ENCODE measurements around the gene CYSRT1.

CYSRT1 gene, protein sequence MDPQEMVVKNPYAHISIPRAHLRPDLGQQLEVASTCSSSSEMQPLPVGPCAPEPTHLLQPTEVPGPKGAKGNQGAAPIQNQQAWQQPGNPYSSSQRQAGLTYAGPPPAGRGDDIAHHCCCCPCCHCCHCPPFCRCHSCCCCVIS

DNA sequence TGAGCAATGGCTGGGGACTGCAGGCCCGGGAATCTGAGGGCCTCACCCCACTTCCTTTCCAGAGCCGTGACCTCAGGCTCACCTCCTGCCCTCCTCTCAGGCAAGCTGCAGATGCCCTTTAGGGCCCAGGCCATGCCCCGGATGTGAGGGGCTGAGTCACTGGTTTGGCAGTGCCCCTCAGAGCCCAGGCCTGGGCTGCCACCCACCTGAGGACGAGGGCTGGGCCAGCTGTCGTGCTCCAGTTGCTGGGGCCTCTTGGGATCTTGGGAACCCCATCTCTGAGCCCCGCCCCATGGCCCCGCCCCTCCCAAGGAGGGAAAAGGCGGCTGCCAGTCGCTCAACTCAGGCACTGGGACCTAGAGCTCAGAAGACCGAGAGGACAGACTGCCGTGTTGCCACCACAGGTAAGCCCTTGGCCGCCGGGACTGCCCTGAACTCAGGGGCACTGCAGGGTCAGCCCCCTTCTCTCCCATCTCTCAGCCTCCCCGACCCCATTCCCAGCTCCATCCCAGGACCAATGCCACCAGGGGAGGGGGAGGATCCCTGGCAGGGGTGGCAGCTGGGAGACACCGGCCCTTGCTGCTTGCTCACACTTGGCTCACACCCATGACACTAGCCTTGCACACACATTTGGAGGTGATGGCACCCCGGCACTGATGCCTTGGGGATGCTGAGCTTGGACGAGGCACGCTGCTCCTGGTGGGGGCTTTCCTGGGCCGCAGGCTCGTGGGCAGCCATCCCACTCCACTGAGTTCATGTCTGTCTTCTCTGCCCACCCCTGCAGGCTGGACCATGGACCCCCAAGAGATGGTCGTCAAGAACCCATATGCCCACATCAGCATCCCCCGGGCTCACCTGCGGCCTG is at the start of gene CYSRT1:
Gene CYSRT1 (plus strand): TSS at position 345 of the 865 bp plus-strand sequence. CDS start 448 bp downstream, at position 793.
- no peak for DNase-seq (ENCODE audit: low read depth in 1 of 2, low spot score in 1 of 2)

DNA sequence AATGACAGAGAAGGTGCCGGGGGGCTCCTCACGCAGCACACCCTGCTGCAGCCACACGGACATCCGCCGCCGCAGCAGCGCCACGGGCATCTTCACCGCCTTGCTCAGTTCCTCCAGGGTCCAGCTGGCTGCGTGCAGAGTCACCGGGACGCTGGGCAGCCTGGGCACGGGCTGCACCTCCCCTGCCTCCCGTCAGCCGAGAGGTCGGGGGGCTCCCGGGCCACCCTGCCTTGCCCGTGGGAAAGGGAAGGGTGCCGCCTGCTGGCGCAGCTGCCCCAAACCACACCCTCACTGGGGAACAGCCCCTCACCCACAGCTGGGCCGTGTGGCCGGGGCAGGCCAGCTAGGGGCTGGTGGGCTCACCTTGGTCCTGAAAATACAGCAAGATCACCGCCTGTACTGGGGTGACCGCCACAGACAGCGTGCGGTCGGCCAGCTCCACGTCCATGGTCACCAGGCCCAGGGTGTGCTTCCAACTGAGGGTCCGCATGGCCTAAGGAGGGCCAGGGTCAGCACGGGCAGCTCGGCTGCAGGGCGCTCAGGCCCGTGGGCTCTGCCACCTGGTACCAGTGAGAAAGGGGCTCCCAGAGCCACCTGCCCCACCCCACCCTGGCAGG is 49.5 kb upstream of the CYSRT1 start:
- DNase-seq (ENCODE audit: low read depth in 1 of 2, low spot score in 1 of 2) = no peak

DNA sequence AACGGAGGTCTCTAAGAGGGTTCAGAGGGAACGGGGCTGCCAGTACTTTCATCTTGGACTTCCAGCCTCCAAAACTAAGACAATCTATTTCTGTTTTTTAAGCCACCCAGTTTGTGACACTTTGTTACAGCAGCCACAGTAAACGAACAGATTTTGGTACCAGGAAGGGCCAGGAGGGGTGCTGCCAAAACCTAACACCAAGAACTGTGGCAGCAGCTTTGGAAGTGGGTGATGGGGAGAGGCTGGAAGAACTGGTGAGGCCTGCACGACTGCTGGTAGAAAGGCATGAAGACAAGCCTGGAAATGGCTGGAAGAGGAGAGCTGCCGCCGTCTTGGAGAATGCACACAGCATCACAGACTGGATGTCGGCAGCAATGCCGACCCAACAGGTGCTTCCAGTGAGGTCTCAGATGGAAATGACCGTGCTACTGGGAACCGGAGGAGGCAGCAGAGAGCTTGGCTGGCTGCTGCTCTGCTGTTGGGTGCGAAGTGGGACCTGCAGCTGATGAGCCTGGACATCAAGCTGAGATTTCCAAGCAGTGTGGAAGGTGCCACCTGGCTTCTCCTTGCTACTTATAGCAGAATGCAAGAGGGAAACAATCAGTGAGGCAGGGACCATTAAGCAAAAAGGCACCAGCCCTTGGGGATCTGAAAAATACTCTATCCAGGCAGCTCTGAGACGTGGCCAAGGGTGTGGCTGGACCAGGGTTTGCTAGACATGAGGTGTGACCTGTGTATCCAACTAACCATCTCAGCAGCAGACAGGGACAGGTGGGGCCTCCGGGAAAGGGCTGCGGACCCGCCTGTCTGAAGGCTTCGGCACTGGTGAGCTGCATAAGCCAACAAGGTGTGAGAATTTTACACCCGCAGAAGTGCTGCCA is 48.4 kb upstream of the CYSRT1 start:
- DNase-seq (ENCODE audit: low read depth in 1 of 2, low spot score in 1 of 2) = no peak

DNA sequence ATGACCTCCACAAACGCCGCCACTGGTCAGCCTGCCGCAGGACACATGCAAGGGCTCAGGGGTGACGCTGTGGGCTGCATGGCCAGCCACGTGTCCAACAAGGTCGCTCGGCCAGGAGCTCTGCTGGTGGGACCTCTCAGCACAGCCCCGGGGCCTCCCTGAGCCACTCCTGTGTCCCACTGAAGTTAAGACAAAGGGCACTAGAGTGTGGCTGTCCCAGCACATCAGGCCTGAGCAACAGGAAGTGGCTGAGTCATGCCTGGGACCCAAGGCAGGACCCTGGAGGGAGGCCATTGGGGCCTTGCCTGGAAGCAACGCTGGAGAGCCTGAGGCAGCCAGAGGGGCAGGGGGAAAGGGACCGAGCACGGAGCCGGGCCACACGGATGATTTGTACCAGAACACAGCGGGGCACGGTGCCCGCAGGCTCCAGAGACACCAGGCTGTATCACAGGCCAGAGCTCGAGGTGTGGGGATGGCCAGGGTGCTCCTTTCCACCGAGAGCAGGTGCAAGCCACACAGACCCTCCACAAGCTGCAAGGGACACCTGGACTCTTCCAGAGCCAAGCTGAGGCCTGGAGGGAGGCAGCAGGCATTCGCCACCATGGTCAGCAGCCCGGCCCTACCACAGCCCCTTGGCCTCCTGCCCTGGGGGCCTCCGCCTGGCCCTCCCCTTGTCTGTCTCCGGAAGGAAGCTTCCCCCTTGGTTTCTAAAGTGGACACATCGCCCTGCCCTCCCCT is 46.6 kb upstream of the CYSRT1 start:
- DNase-seq (ENCODE audit: low read depth in 1 of 2, low spot score in 1 of 2) = no peak

DNA sequence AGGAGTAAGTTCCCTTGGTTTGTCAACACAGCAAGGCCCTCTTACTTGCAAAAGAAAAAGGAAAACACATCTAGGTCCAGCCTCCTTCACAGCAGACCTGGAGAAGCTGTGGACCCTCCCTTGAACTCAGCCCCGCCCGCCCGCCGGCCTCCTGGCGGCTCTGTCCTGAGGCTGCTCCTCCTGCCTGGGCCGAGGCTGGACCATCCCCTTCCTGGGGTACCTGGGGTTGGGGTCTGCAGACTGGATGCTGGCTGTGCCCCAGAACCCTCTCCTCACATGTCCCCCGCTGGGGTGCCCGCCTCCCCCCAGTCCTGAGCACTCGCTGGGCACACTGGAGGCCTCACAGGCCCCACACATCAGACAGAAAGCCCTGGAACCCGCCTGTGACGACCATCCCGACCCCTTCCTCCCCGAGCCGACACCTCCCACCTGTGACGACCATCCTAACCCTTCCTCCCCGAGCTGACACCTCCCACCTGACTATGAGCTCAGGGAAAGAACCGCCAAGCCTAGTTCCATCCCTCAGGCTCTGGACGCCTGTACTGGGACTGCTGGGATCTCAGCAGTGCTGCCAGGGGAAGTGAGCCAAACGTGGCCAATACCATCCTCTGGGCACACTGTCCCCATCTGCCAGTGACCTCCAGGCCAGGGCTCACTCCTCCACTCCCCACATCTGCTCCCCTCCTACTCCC is 45.9 kb upstream of the CYSRT1 start:
- no peak for DNase-seq (ENCODE audit: low read depth in 1 of 2, low spot score in 1 of 2)

DNA sequence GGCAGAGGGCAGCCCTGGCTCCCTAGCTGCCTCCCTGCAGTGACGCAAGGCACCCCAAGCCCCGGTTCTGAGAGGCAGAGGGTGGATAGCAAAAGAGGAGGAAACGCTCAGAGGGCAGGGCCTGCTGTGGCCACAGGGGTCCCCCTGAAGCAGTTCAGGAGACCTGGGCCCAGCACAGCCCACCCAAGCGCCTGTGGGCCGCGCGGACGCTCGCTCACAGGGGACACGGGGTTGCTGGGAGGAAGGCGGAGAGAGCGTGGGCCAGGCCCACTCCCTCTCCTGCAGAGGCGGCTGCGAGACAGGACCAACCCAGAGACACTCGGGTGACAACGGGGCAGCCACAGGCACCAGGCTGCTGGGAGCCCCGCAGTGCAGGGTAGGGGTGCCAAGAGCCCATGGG is 45.2 kb upstream of the CYSRT1 start:
- no peak for DNase-seq (ENCODE audit: low read depth in 1 of 2, low spot score in 1 of 2)

DNA sequence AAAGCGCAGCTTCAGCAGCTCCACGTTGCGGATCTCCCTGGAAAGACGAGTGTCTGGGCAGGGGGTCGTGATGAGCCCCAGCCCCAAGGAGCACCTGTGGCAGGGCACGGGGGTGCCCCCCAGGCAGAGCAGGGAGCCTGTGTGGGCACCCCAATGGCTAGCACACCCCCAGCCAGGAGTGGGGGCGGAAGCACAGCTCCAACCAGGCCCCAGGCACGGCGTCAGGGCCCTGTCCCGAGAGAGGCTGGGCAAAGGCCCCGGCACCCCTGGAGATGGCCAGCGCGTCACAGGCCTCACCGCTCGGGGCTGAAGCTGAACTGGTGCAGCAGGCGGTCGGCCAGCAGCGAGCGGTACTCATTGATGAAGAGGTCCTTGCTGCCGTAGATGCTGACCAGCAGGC is 44.5 kb upstream of the CYSRT1 start:
- DNase-seq (ENCODE audit: low read depth in 1 of 2, low spot score in 1 of 2) = no peak

DNA sequence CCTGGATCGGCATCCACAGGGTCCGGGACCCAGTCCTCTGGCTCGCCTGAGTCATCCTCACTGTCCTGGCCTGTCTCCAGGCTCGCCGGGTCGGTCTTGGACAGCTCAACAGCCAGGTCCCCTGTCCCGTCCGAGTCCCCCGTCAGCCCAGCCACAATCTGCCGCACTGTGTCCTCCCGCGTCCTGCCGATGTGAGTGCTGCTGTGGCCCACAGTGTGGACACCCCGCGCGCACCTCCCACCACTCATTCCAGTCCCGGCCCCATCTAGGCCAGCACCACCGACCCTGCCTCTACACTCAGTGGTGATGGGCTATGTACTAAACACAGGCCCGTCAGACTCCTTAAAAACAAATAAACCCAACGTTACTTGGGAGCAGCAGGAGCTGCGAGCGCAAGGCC is 43.3 kb upstream of the CYSRT1 start:
- no peak for DNase-seq (ENCODE audit: low read depth in 1 of 2, low spot score in 1 of 2)

DNA sequence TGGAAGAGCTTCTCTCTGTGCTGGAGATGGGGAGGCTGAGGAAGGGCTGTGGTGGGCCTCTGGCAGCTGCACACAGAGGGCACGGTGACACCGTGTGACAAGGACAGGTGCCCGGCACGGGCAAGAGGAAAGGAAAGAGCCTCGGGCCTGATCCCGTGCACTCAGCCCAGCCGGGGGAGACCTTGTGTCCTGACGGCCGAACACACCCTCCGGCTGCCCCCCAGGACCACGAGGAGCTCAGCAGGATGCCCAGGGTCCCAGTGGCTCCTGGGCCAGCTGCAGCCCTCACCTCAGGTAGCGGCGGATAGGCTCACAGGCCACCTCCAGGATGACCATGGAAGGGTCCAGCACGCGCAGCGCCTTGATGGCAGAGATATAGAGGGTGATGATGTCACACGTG is 42.1 kb upstream of the CYSRT1 start:
- DNase-seq (ENCODE audit: low read depth in 1 of 2, low spot score in 1 of 2) = no peak

DNA sequence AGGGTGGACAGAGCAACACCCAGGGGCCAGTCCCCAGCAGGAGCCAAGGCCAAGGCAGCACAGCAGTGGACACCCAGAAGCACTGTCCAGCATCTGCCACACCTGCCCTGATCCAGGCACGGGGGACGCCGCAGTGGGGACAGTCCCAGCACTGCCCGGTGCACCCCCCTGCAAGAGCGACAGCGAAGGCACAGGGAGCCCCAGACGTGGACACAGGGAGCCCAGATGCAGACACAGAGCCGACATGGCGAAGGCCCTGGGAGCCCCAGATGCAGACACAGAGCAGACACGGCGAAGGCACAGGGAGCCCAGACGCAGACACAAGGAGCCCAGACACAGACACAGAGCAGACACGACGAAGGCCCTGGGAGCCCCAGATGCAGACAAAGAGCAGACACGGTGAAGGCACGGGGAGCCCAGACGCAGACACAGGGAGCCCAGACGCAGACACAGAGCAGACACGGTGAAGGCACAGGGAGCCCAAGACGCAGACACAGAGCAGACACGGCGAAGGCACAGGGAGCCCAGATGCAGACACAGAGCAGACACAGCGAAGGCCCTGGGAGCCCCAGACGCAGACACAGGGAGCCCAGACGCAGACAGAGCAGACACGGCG is 40.9 kb upstream of the CYSRT1 start:
- no peak for DNase-seq (ENCODE audit: low read depth in 1 of 2, low spot score in 1 of 2)

DNA sequence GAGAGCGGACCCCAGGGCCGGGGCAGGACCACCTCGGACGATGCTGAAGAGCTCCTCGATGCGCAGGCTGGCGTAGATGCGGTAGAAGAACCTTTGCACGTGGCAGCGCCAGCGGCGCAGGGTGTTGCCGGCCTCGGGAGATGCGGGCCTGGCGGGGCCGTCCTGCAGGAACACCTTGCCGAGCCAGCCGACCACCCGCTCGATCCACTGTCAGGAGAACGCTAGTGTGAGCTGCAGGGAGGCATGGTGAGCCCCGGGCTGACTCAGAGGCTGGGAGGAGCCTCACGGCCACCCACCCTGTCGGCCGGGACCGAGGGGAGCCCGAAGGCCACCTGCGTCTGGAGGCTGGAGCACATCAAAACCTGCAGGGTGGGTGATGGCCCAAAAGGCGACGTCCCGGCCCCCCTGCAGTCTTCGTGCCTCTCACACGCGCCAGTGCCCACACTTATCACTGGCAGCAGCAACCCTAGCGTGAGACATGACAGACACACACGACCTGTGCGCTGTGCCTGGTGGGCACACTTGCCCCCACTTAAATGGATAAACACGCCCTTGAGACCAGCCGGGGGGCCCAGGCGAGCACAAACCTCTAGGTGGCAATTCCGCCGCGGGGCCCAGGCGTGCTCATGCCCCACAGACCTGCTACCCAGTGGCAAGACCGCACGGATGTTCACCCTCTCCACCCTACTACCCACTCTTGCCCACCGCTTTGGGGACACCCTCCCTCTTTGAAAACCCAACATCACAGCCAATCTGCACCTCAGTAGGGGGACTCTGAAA is 39.9 kb upstream of the CYSRT1 start:
- DNase-seq (ENCODE audit: low read depth in 1 of 2, low spot score in 1 of 2) = no peak

DNA sequence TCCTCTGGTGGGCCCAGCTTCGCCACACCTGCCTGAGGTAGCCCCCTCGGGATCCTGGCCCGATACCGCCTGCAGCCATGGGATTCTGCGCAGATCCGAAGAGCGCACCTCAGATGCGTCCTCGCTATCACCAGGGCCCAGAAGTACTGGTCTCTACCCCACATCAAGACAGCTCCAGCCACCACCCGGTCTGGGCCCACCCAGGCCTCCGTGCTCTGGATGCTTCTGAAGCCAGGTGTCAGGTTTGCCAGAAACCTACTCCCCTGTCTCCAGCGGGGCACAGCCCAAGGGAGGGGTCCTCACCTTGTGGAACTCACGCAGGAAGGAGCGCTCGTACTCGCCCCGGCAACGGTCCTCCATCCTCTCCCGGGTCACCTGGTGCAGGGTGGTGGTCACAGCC is 39.1 kb upstream of the CYSRT1 start:
- no peak for DNase-seq (ENCODE audit: low read depth in 1 of 2, low spot score in 1 of 2)

DNA sequence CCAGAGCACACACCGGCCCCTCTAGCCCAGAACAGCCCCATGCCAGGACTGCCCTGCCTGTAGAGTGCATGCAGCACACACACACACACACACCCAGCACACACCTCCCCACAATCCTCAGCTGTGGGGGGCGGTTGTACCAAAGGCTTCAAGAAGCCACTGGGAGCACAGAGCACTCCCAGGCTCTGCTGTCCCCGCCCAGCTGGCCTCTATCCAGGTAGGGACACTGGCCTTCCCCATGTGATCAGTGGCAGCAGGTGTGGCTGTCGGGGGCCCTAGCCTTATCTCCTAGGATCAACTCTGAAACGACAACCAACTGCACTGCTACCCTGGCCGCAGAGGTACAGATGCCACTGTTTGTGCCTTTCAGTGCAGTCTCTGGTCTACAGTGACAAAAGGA is 38.6 kb upstream of the CYSRT1 start:
- no peak for DNase-seq (ENCODE audit: low read depth in 1 of 2, low spot score in 1 of 2)

DNA sequence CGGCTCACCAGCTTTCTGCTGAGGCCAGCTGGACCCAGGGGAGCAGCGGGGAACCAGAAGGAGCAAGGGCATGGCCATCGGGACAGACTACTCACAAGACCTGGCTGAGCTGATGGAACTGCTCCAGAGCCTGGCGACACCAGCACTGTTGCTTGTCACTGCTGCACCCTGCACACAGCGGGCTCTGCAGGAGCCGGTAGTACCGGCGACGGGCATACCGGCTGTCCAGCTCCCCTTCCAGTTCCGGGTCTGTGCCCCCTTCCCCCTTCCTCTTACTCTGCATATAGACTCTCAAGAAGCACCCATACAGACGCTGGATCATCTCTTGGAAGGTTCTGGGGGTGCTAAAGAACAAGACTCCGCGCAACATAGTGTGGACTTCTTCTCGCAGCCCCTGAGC is 37.6 kb upstream of the CYSRT1 start:
- no peak for DNase-seq (ENCODE audit: low read depth in 1 of 2, low spot score in 1 of 2)

DNA sequence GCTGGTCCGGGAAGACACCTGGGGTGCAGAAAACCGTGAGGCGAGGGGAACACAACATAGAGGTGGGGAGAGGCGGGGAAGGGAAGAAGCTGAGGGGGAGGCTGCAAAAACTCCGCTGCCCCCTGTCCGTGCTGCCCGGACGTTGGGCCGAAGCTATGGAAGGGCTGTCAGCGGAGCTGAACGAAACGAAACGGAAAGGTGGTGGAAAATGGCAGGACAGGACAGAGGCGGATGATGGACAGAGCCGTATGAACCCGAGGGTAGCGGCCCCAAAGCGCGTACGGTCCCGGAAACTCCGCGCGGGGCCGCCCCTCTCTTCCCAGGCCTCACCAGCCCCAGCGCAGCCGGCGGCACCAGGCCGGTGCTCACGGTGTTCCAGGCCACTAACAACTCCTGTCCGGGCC is 36.9 kb upstream of the CYSRT1 start:
- DNase-seq (ENCODE audit: low read depth in 1 of 2, low spot score in 1 of 2) = no peak

DNA sequence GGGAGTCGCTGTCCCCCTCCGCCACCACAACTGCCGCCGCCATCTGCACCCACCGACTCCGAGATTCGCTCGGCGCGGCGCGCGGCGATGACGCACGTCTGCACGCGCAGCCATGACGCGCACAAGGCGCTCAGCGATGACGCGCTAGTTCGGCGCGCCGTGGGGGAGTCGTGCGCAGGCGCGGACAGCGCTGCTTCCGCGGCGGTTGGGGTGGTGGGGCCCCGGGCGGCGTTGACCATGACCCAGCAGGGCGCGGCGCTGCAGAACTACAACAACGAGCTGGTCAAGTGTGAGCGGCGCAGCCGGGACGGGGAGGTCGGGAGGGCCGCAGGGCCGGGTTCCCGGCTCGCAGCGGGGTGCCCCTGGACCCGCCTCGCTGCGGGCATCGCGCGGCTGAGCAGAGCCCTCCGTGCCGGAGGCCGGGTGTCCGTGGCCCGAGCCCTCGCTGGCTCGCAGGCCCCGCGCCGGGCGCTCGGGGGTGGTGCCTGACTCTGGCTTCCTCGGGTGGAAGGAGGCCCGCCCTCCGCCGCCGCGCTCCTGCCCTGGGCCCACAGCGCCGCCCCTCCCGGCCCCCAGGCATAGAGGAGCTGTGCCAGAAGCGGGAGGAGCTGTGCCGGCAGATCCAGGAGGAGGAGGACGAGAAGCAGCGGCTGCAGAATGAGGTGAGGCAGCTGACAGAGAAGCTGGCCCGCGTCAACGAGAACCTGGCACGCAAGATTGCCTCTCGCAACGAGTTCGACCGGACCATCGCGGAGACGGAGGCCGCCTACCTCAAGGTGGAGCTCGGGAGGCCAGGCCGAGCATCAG is 36.3 kb upstream of the CYSRT1 start, which contains the start of the genes ANAPC2 and SSNA1:
Gene ANAPC2 (minus strand): TSS at position 71 of the 807 bp plus-strand sequence. CDS start 28 bp downstream, at position 43.
Gene SSNA1 (plus strand): TSS at position 187 of the 807 bp plus-strand sequence. CDS start 51 bp downstream, at position 238.
- peak; percentile 86 to 93 for DNase-seq (ENCODE audit: low read depth in 1 of 2, low spot score in 1 of 2)

Data from stimulated activated CD4-positive, alpha-beta T cell treated with anti-CD3 and anti-CD28 coated beads, Interleukin-15, amount 100 ng/mL, for 1 hour (primary cell).